GM12873 (cell line): Measurements from ENCODE around the gene TMEM43.

Source experiments
- CTCF ChIP-seq: IDR thresholded peaks from 2 replicates; pipeline ENCODE4 v1.5.1; 2012; ENCODE audit warnings: low read depth, mild to moderate bottlenecking, moderate library complexity, low read length, control low read depth; ENCODE audit not compliant: insufficient read depth; ENCODE audit errors: missing control alignments

TMEM43 gene

GRCh38 chr3:14178247-14179113 lies 53.6 kb downstream of the TMEM43 start, which contains the start of the genes LSM3 and XPC:
TSS of gene LSM3 (plus strand) at chr3:14178817. CDS start at chr3:14178861, 44 bp downstream.
TSS of gene XPC (minus strand) at chr3:14178601. CDS start at chr3:14178568, 33 bp downstream.
- no peak for TF ChIP-seq CTCF

- TF ChIP-seq CTCF, result no peak
These were observed 54.2 kb downstream of the TMEM43 start for GRCh38 chr3:14179114-14179465.

- no peak for TF ChIP-seq CTCF
These were observed 54.9 kb downstream of the TMEM43 start for GRCh38 chr3:14179795-14180194.

GRCh38 chr3:14181253-14181652 lies 56.4 kb downstream of the TMEM43 start:
- TF ChIP-seq CTCF, result no peak

GRCh38 chr3:14183015-14183577 lies 58.2 kb downstream of the TMEM43 start:
- TF ChIP-seq CTCF, result no peak

- TF ChIP-seq CTCF, result no peak
These were observed 62.1 kb downstream of the TMEM43 start for GRCh38 chr3:14186854-14187458.
